Panc1 (cell line): ENCODE measurements around the gene MYRIP. TPM values are rescaled to one million over a fixed set of nuclear protein-coding genes. Genes with fewer than 3 reads are reported as not detected.

Experiments
- ATAC-seq: fragments of 200-7000 bp; cut with Tn5 transposase; 2 replicates; pipeline ENCODE4 v1.9.1; 2020; ENCODE audit warnings: mild to moderate bottlenecking, moderate library complexity
- BruUV-seq: library from RNA; stranded (reverse); fragments of 400-500 nt; replicated peaks from 2 replicates; lab custom pipeline; 2021; lab: Mats Ljungman, UMichigan
- CTCF ChIA-PET: fragments of 300-600 bp; sonication (Branson Sonifier 250); formaldehyde crosslinking; loops from one replicate; lab custom pipeline; 2022; ENCODE audit warnings: antibody characterized with exemption; lab: Charles Lee
- POLR2A ChIA-PET: fragments of 300-600 bp; sonication (Branson Sonifier 250); formaldehyde crosslinking; loops from one replicate; lab custom pipeline; 2022; ENCODE audit warnings: antibody characterized with exemption; lab: Charles Lee
- DNase-seq: peaks from one replicate; pipeline ENCODE4 v3.0.0-alpha.2; 2010; ENCODE audit warnings: low read depth, low spot score
- H3K27ac ChIP-seq: 2 replicates; pipeline ENCODE4 v1.5.1; 2011; ENCODE audit warnings: mild to moderate bottlenecking, low read length, inconsistent platforms
- H3K27me3 ChIP-seq: fragments of 200-500 bp; sonication (Bioruptor generic); 2 replicates; pipeline ENCODE4 v1.6.0; 2014; ENCODE audit warnings: low read length, inconsistent platforms; ENCODE audit not compliant: control insufficient read depth, insufficient read depth
- H3K36me3 ChIP-seq: fragments of 200-500 bp; sonication (Bioruptor generic); 2 replicates; pipeline ENCODE4 v1.5.1; 2014; ENCODE audit warnings: inconsistent platforms, mild to moderate bottlenecking, low read length, moderate library complexity; ENCODE audit not compliant: control insufficient read depth, insufficient read depth
- H3K4me1 ChIP-seq: 2 replicates; pipeline ENCODE4 v1.5.1; 2011; ENCODE audit warnings: inconsistent platforms, mild to moderate bottlenecking, low read length, moderate library complexity; ENCODE audit not compliant: control insufficient read depth, insufficient read depth
- H3K4me3 ChIP-seq, 2 experiments: 2 replicates each; pipeline ENCODE4 v1.5.1; 2011 to 2012; ENCODE audit warnings: low read depth in 2 of 2, low read length in 2 of 2, mild to moderate bottlenecking in 2 of 2, inconsistent platforms in 1 of 2, moderate library complexity in 1 of 2
- H3K9me3 ChIP-seq: fragments of 200-500 bp; sonication (Bioruptor generic); 2 replicates; pipeline ENCODE4 v1.5.1; 2014; ENCODE audit warnings: low read depth, mild to moderate bottlenecking, inconsistent platforms, low read length, moderate library complexity; ENCODE audit not compliant: control insufficient read depth, insufficient read depth
- CTCF ChIP-seq: fragments of 450-650 bp; IDR thresholded peaks from 2 replicates; pipeline ENCODE4 v1.5.1; 2017; ENCODE audit warnings: mild to moderate bottlenecking
- POLR2AphosphoS5 ChIP-seq: IDR thresholded peaks from 2 replicates; pipeline ENCODE4 v1.6.1; 2012; ENCODE audit warnings: mild to moderate bottlenecking, low read depth, low read length, moderate library complexity
- REST ChIP-seq, 2 experiments: IDR thresholded peaks; 2 replicates each; pipeline ENCODE4 v1.6.1; 2011 to 2012; ENCODE audit warnings: low read depth in 2 of 2, control low read depth in 1 of 2, low read length in 1 of 2, mild to moderate bottlenecking in 1 of 2, moderate library complexity in 1 of 2; ENCODE audit not compliant: insufficient read depth in 1 of 2
- SIN3A ChIP-seq: IDR thresholded peaks from 2 replicates; pipeline ENCODE4 v1.6.1; 2012; ENCODE audit warnings: low read depth, mild to moderate bottlenecking, low read length, moderate library complexity, borderline replicate concordance; ENCODE audit not compliant: insufficient read depth
- TCF7L2 ChIP-seq: IDR thresholded peaks from 2 replicates; pipeline ENCODE4 v1.6.1; 2011; ENCODE audit warnings: mild to moderate bottlenecking, low read depth, low read length, inconsistent platforms
- in situ Hi-C: cut with HindIII; loops from 2 replicates; pipeline ENCODE4 v1.10.0; 2016; ENCODE audit warnings: low sequenced_read_pairs, low pct_unique_long_range_greater_than_20kb
- intact Hi-C: fragments of 100-400 bp; cut with micrococcal nuclease; formaldehyde crosslinking; loops from one replicate; pipeline ENCODE4 v1.10.0; 2022; ENCODE audit not compliant: unreplicated experiment
- total RNA-seq: library from RNA; stranded (reverse); gene quantifications from one replicate; pipeline ENCODE4 v1.2.1, GENCODE V29; 2021; ENCODE audit not compliant: unreplicated experiment

Gene MYRIP
- total RNA-seq, 1 experiment from 2014 or later, result 0.59 TPM

DNA sequence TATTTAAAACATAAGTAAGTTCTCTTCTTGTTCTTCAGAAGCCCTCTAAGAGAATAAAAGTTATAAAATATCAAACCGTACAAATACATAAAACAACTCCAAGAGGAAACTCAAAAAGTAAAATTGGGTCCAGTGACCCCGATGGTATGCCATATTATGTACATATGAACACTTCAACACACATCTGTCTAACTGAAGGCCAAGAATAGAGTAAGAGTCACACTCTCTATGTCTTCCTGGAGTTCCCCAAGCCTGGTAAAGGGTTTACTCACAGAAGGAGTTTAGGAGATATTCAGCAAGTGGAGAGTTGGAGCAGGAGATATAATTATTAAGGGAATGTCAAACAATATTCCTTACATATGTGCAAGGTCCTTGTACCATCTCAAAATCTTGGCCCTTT lies 398.8 kb downstream of the MYRIP start:
- TF ChIP-seq TCF7L2 (no peak), SIN3A (no peak), REST (IDR thresholded peaks at IDR 0.05; ENCODE audit: insufficient read depth in 1 of 2, low read depth in 2 of 2, low read length in 1 of 2) (no peak), CTCF (no peak), POLR2AphosphoS5 (no peak)
- POLR2A ChIA-PET, result no interaction called here
- no TSS peak for BruUV-seq
- ATAC-seq (no peak), DNase-seq (no peak)
- Histone ChIP-seq H3K4me1 (no peaks in the 10 kb centered on the region), H3K9me3 (no peaks in the 10 kb centered on the region), H3K4me3 (no peak overlapping the region), H3K27ac (no peak overlapping the region), H3K36me3 (no peaks in the 10 kb centered on the region), H3K27me3 (no peaks in the 10 kb centered on the region)
- in situ Hi-C loops, result no loop called here
- intact Hi-C loops, result no loop called here
- CTCF ChIA-PET, result no interaction called here

DNA sequence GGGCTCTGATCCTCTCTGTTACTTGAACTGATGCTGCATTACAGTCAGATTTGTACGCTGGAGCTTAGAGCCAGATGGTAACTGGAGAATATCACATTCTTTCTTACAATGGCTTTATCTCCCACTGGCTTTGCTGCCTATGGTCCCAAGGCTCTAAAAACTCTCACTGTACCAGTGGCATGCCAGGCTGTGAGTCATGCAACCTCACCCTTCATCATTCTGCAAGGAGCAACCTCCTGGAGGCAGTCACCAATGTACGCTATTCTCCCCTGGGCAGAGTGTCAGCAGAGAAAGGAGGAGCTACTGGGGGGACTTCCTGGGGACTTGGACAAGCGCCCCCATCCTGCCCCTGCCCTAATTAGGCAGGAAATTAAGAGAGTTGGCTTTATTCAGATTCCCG lies 402.2 kb downstream of the MYRIP start:
- no peak for TF ChIP-seq CTCF
- TF ChIP-seq TCF7L2, result no peak
- no peak for TF ChIP-seq REST (IDR thresholded peaks at IDR 0.05; ENCODE audit: insufficient read depth in 1 of 2, low read depth in 2 of 2, low read length in 1 of 2)
- TF ChIP-seq SIN3A, result no peak
- TF ChIP-seq POLR2AphosphoS5, result no peak
- in situ Hi-C loops, result no loop called here
- no peak for ATAC-seq
- BruUV-seq, result no TSS peak
- Histone ChIP-seq H3K4me3 (no peak overlapping the region), H3K4me1 (no peaks in the 10 kb centered on the region), H3K9me3 (no peaks in the 10 kb centered on the region), H3K36me3 (no peaks in the 10 kb centered on the region), H3K27me3 (no peaks in the 10 kb centered on the region), H3K27ac (no peak overlapping the region)
- ChIA-PET POLR2A (no interaction called here), CTCF (no interaction called here)
- intact Hi-C loops, result no loop called here
- no peak for DNase-seq
